Activated naive CD4-positive, alpha-beta T cell treated with anti-CD3 and anti-CD28 coated beads, Interleukin-2, amount 50 U/mL, for 72 hours (primary cell): Measurements from ENCODE around the gene DMBX1. TPM values are rescaled to one million over a fixed set of nuclear protein-coding genes. Genes with fewer than 3 reads are reported as not detected.

Experiments used
- total RNA-seq, 2 donors: library from RNA; stranded (reverse); gene quantifications; one replicate each; pipeline ENCODE4 v1.2.3, GENCODE V29; 2022

DMBX1 gene
- total RNA-seq, 2 donors from 2014 or later = 0.09 to 0.54 TPM

Other genes with a start within 250 kb of the DMBX1 start
- gene RAD54L, start 242.1 kb upstream of the DMBX1 start, total RNA-seq = 100 to 1,000 TPM in 1 of 2 donors, 10 to 100 TPM in 1; 61.7 to 118 TPM
- 10 to 100 TPM; 29.2 to 38.2 TPM for gene LRRC41, start 186.2 kb upstream of the DMBX1 start, total RNA-seq
- gene UQCRH, start 186.1 kb upstream of the DMBX1 start, total RNA-seq = 100 to 1,000 TPM; 341 to 376 TPM
- gene NSUN4, start 149.0 kb upstream of the DMBX1 start, total RNA-seq = 10 to 100 TPM; 28.2 to 30.2 TPM
- 1 to 10 TPM; 5.5 to 5.7 TPM for gene FAAH, start 95.5 kb upstream of the DMBX1 start, total RNA-seq
- gene KNCN, start 61.8 kb downstream of the DMBX1 start, total RNA-seq = not detected
- 10 to 100 TPM; 37.3 to 48.7 TPM for gene MKNK1, start 114.4 kb downstream of the DMBX1 start, total RNA-seq
- 10 to 100 TPM; 11.1 to 12.8 TPM for gene MOB3C, start 127.0 kb downstream of the DMBX1 start, total RNA-seq
- 10 to 100 TPM; 36.2 to 50.2 TPM for gene ATPAF1, start 178.5 kb downstream of the DMBX1 start, total RNA-seq
- under 1 TPM in 1 of 2 donors, not detected in 1; 0.55 TPM for gene TEX38, start 182.0 kb downstream of the DMBX1 start, total RNA-seq
- 10 to 100 TPM; 41.4 to 45.1 TPM for gene EFCAB14, start 229.3 kb downstream of the DMBX1 start, total RNA-seq